Thyroid gland (tissue), 4 donors: Measurements from ENCODE around the gene RAB4B. TPM values are rescaled to one million over a fixed set of nuclear protein-coding genes. Genes with fewer than 3 reads are reported as not detected.

Experiments used
- DNase-seq, 2 donors: peaks; one replicate each; pipeline ENCODE4 v3.0.0-alpha.2; 2019
- H3K27ac ChIP-seq, 3 donors: fragments of 200-600 bp; sonication (generic); 1 replicate in 2 of 3; 2 replicates in 1 of 3; pipeline ENCODE4 v1.5.1; 2016 to 2019; ENCODE audit warnings: mild to moderate bottlenecking in 1 of 3, moderate library complexity in 1 of 3
- H3K27me3 ChIP-seq: fragments of 200-600 bp; sonication (generic); one replicate; pipeline ENCODE4 v1.5.1; 2019
- H3K36me3 ChIP-seq, 2 donors: fragments of 200-600 bp; sonication (generic); one replicate each; pipeline ENCODE4 v1.5.1; 2016 to 2019
- H3K4me1 ChIP-seq, 2 donors: fragments of 200-600 bp; sonication (generic); one replicate each; pipeline ENCODE4 v1.5.1; 2017 to 2019
- H3K4me3 ChIP-seq, 3 donors: fragments of 200-600 bp; sonication (generic); replicated peaks in 1 of 3; 1 replicate in 2 of 3; 2 replicates in 1 of 3; pipeline ENCODE4 v1.5.1; 2016; ENCODE audit warnings: mild to moderate bottlenecking in 1 of 3
- H3K9me3 ChIP-seq: fragments of 200-600 bp; sonication (generic); one replicate; pipeline ENCODE4 v1.5.1; 2017
- CTCF ChIP-seq, 6 experiments: fragments of 200-600 bp in 3 of 6; fragments of 450-650 bp in 3 of 6; sonication (generic) in 3 of 6; IDR thresholded peaks; one replicate each; pipeline ENCODE4 v1.5.1; 2016 to 2019; ENCODE audit warnings: antibody characterized with exemption in 6 of 6, mild to moderate bottlenecking in 2 of 6, inconsistent platforms in 1 of 6, moderate library complexity in 1 of 6
- POLR2A ChIP-seq, 2 donors: fragments of 450-650 bp; IDR thresholded peaks; one replicate each; pipeline ENCODE4 v1.6.1; 2017; ENCODE audit warnings: antibody characterized with exemption in 2 of 2, mild to moderate bottlenecking in 2 of 2, moderate library complexity in 1 of 2
- WGBS, 2 donors: methylation state at CpG; one replicate each; pipeline ENCODE4 v1.1.5; 2017; 5-methylcytosine and 5-hydroxymethylcytosine counted together
- intact Hi-C: fragments of 100-400 bp; cut with DNase I; formaldehyde crosslinking; loops from one replicate; pipeline ENCODE4 v1.15.1; 2023
- total RNA-seq, 4 donors: library from RNA; depleted of rRNA; stranded (reverse); fragments of >200 nt; gene quantifications; one replicate each; pipeline ENCODE4 v1.2.3, GENCODE V29; 2016

RAB4B gene
- total RNA-seq, 4 donors from 2014 or later: 21.5 to 56.6 (median 31.5) TPM

DNA sequence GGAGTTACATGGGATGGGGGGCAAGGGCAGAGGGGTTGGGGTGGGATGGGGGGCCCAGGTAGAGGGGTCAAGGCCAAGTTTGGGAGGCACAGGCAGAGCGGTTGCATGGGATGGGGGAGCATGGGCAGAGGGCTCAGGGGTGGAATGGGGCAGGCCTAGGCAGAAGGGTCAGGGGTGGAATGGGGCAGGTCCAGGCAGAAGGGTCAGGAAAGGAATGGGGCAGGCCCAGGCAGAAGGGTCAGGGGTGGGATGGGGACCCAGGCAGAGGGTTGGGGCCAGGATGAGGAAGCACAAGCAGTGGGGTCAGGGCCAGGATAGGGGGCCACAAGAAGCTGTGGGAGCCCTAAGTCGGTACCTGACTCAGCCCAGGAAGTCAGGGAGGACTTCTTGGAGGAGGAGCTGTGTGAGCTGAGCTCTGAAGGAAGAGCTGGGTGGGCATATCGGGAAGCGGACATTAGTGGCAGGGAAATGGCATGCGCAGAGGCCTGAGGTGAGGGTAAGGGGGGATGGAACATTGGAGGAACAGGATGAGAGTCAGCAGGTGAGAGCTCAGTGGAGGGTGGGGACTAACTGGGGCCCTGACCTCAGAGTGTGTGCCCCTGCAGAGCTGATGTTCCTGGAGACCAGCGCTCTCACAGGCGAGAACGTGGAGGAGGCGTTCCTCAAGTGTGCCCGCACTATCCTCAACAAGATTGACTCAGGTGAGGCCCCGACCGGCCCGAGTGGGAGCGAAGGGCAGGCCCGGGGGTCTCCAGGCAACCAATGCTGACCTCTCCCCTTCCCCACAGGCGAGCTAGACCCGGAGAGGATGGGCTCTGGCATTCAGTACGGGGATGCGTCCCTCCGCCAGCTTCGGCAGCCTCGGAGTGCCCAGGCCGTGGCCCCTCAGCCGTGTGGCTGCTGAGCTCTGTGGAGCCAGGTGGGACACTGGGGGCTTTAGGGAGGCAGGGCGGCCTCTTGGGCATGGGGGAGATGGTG, 8.3 kb downstream of the RAB4B start:
- DNase-seq: no peak
- Histone ChIP-seq H3K4me1 (peaks cover 8 to 11% of the 10 kb centered on the region in 2 donors), H3K4me3 (no peak overlapping the region), H3K27me3 (no peaks in the 10 kb centered on the region), H3K27ac (no peak overlapping the region), H3K9me3 (no peaks in the 10 kb centered on the region), H3K36me3 (peaks cover 0 to 2% of the 10 kb centered on the region in 2 donors)
- TF ChIP-seq CTCF (IDR thresholded peaks at IDR 0.05) (no peak), POLR2A (IDR thresholded peaks at IDR 0.05) (no peak)
- intact Hi-C loops: no loop called here
- 93 to 94% methylated on average over 20 to 24 of the region's 25 CpGs for WGBS, 2 donors

- no peaks in the 10 kb centered on the region for H3K27me3 ChIP-seq
- H3K4me3 ChIP-seq: no peak overlapping the region
- H3K9me3 ChIP-seq: no peaks in the 10 kb centered on the region
- DNase-seq: peak; percentile 54 to 63
- peak overlapping the region; percentile 69 to 79 (median 69) for H3K27ac ChIP-seq
- peaks cover 30 to 41% of the 10 kb centered on the region in 2 donors for H3K4me1 ChIP-seq
- H3K36me3 ChIP-seq: no peaks in the 10 kb centered on the region
- WGBS, 2 donors: 57 to 73% methylated on average over 7 of the region's 7 CpGs
- no peak for TF ChIP-seq POLR2A (IDR thresholded peaks at IDR 0.05)
- intact Hi-C loops: no loop called here
Observed at GRCh38 chr19:40791349-40791748, 13.3 kb downstream of the RAB4B start.

- no peak for DNase-seq
- WGBS, 2 donors: 51 to 56% methylated on average over 3 of the region's 3 CpGs
- Histone ChIP-seq H3K9me3 (no peaks in the 10 kb centered on the region), H3K36me3 (no peaks in the 10 kb centered on the region), H3K27ac (peak overlapping the region; percentile 69 to 79 (median 69)), H3K4me1 (peaks cover 32 to 43% of the 10 kb centered on the region in 2 donors), H3K4me3 (no peak overlapping the region), H3K27me3 (no peaks in the 10 kb centered on the region)
- intact Hi-C loops: no loop called here
- no peak for TF ChIP-seq POLR2A (IDR thresholded peaks at IDR 0.05)
- no peak for TF ChIP-seq CTCF (IDR thresholded peaks at IDR 0.05)
Observed at GRCh38 chr19:40791996-40792395, 13.9 kb downstream of the RAB4B start.

- 94 to 95% methylated on average over 9 to 14 of the region's 14 CpGs for WGBS, 2 donors
- Histone ChIP-seq H3K27ac (peak overlapping the region; percentile 82 to 93 (median 89)), H3K4me1 (peaks cover 44 to 57% of the 10 kb centered on the region in 2 donors), H3K27me3 (no peaks in the 10 kb centered on the region), H3K9me3 (no peaks in the 10 kb centered on the region), H3K4me3 (no peak overlapping the region), H3K36me3 (peaks cover 8 to 11% of the 10 kb centered on the region in 2 donors)
- intact Hi-C loops: no loop called here
- TF ChIP-seq POLR2A (IDR thresholded peaks at IDR 0.05) (no peak), CTCF (IDR thresholded peaks at IDR 0.05) (no peak)
- DNase-seq: no peak
Observed at GRCh38 chr19:40797166-40797962, 19.3 kb downstream of the RAB4B start.

GRCh38 chr19:40797963-40798682, 20.1 kb downstream of the RAB4B start:
- Histone ChIP-seq H3K27ac (peak overlapping the region; percentile 82 to 93 (median 89)), H3K27me3 (no peaks in the 10 kb centered on the region), H3K4me3 (peak overlapping the region in 2 of 3 donors; percentile 11 to 26), H3K36me3 (peaks cover 8 to 11% of the 10 kb centered on the region in 2 donors), H3K4me1 (peaks cover 47 to 57% of the 10 kb centered on the region in 2 donors), H3K9me3 (no peaks in the 10 kb centered on the region)
- TF ChIP-seq POLR2A (IDR thresholded peaks at IDR 0.05) (peak in 1 of 2 donors; percentile 13), CTCF (IDR thresholded peaks at IDR 0.05) (peak in 5 of 6 experiments; percentile 44 to 76 (median 45))
- 11 to 17% methylated on average over 27 to 28 of the region's 28 CpGs for WGBS, 2 donors
- DNase-seq: peak; percentile 77 to 80
- intact Hi-C loops: no loop called here
